ENCODE results near the gene ITGA3.

Gene ITGA3

DNA sequence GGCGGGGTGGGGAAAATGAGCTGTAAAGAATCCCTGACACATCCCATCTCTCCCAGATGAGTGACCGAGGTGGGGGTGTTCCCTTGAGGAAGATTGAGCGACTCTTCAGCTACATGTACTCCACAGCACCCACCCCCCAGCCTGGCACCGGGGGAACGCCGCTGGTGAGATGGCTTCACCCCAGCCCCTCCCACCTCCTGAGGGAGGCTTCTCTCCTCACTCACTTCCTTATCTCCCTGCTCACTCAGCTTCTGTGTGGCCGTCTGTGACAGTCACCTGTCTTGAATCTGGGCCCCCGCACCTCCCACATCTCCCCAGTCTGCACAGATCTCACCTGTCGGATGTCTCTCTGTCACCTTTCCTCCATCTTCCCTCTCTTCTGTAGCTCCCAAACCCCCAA, 52.6 kb downstream of the ITGA3 start:
- POLR2A ChIA-PET, result interaction anchor here (0.5 kb wide), 1 partner anchor 92 kb away, joined by 3 read pairs; no protein-coding TSS in a partner anchor
- DNase-seq (ENCODE audit: extremely low spot score), result no peak
- TF ChIP-seq CTCF (IDR thresholded peaks at IDR 0.05; ENCODE audit: control extremely low read depth, extremely low read depth, low read depth, missing control alignments), result no peak
- CTCF ChIA-PET, result interaction anchor here (1.0 to 18.1 kb wide), 8 partner anchors 9 to 551 kb away, joined by 3 to 246 read pairs (median 4); partner anchors contain the start of gene PDK2

GRCh38 chr17:50109207-50109606, 53.3 kb downstream of the ITGA3 start:
- no peak for DNase-seq (ENCODE audit: extremely low spot score)
- POLR2A ChIA-PET, result no interaction called here
- TF ChIP-seq CTCF (IDR thresholded peaks at IDR 0.05; ENCODE audit: control extremely low read depth, extremely low read depth, low read depth, missing control alignments), result no peak
- CTCF ChIA-PET, result interaction anchor here (1.0 to 18.1 kb wide), 7 partner anchors 10 to 552 kb away, joined by 3 to 246 read pairs (median 3); partner anchors contain the start of gene PDK2

- CTCF ChIA-PET, result interaction anchor here (1.0 to 18.1 kb wide), 3 partner anchors 10 to 106 kb away, joined by 3 to 246 read pairs (median 3); partner anchors contain the start of gene PDK2
Measured at GRCh38 chr17:50109785-50110184, 53.9 kb downstream of the ITGA3 start.

DNA sequence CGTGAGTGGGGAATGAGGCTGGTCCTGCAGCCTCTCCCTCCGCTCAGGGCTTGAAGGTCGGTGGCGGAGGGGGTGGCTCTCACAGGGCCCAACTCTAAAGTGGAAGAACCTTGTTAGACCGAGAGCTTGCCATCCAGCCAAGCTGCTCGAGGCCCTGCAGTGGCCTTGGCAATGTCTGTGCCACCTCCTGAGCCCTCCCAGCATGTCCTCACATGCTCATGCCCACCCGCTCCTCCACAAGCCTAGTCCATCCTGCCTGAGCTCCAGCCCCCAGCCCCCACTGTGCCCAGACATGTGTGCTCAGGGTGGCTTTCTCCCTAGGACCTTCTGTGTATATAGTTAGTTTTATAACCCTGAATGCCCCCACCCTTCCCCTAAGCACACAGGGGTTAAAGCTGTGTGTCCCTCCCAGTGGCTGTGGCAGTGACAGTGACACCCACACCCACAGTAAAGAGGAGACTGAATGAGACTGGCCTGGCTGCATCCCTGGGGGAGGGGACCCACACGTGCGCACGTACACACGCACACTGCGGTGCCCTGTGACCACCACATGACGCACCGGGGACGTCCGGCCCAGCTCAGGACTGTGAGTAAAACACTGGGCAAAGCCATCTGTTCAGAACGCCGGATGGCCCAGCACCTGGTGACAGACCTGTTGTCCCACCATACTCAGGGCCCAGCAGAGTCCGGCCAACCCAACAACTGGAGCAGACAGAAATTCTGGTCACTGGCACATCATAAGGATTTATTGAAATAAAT, 54.9 kb downstream of the ITGA3 start:
- POLR2A ChIA-PET, result no interaction called here
- no peak for TF ChIP-seq CTCF (IDR thresholded peaks at IDR 0.05; ENCODE audit: control extremely low read depth, extremely low read depth, low read depth, missing control alignments)
- CTCF ChIA-PET, result interaction anchor here (1.4 to 18.1 kb wide), 6 partner anchors 12 to 90 kb away, joined by 3 to 246 read pairs (median 6); partner anchors contain the start of genes COL1A1 and PDK2
- DNase-seq (ENCODE audit: extremely low spot score), result no peak

More at GRCh38 chr17:50109785-50110184, 53.9 kb downstream of the ITGA3 start:
- no peak for TF ChIP-seq CTCF (IDR thresholded peaks at IDR 0.05; ENCODE audit: control extremely low read depth, extremely low read depth, low read depth, missing control alignments)
- POLR2A ChIA-PET, result no interaction called here
- no peak for DNase-seq (ENCODE audit: extremely low spot score)

- CTCF ChIA-PET, result interaction anchor here (0.7 to 18.1 kb wide), 14 partner anchors 11 to 159 kb away, joined by 3 to 246 read pairs (median 4); partner anchors contain the start of genes COL1A1 and PDK2
- DNase-seq (ENCODE audit: extremely low spot score), result no peak
- no peak for TF ChIP-seq CTCF (IDR thresholded peaks at IDR 0.05; ENCODE audit: control extremely low read depth, extremely low read depth, low read depth, missing control alignments)
- POLR2A ChIA-PET, result no interaction called here
Measured at GRCh38 chr17:50111673-50112655, 56.1 kb downstream of the ITGA3 start.

DNA sequence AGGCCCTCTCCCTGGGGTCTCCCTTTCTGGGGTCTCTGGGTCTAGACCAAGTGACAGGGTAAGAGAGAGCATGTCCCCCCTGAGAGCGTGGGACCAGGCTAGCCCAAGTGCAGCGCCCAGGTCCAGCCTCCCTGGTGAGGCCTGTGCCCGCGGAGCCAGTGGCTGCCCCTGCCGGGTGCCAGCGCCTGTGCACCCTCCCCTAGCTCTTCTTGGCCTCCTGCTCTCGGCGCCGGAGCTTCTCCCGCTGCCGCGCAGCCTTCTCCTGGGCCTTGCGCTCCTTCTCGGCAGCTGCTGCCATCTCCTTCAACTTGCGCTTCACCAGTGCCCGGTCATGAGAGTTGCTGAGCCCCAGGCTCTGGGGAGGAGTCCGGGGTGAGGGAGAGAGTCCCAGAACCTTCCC, 56.8 kb downstream of the ITGA3 start:
- TF ChIP-seq CTCF (IDR thresholded peaks at IDR 0.05; ENCODE audit: control extremely low read depth, extremely low read depth, low read depth, missing control alignments), result no peak
- ChIA-PET POLR2A (no interaction called here), CTCF (interaction anchor here (1.0 to 18.1 kb wide), 12 partner anchors 11 to 160 kb away, joined by 3 to 246 read pairs (median 5); partner anchors contain the start of genes COL1A1 and PDK2)
- DNase-seq (ENCODE audit: extremely low spot score), result no peak
